Adipocyte (in vitro differentiated cells): ENCODE measurements around the gene POPDC3.
"Not testable (repeated sequence)": the region's sequence is repeated elsewhere in the genome, so short reads cannot be mapped to it uniquely, and the experiment has no call there.

Experiments used
- DNase-seq: peaks from one replicate; pipeline ENCODE4 v3.0.0-alpha.2; 2015; ENCODE audit warnings: low read depth
- H3K27me3 ChIP-seq: replicated peaks from 2 replicates; pipeline ENCODE4 v1.7.0; 2013; ENCODE audit warnings: mild to moderate bottlenecking, low read length, moderate library complexity; ENCODE audit not compliant: control insufficient read depth, insufficient read depth
- H3K36me3 ChIP-seq: 2 replicates; pipeline ENCODE4 v1.7.0; 2013; ENCODE audit warnings: low read length, mild to moderate bottlenecking, moderate library complexity; ENCODE audit not compliant: control insufficient read depth, insufficient read depth, severe bottlenecking
- H3K4me1 ChIP-seq: 2 replicates; pipeline ENCODE4 v1.7.0; 2013; ENCODE audit warnings: mild to moderate bottlenecking, low read length, moderate library complexity; ENCODE audit not compliant: control insufficient read depth, insufficient read depth
- H3K4me3 ChIP-seq: 2 replicates; pipeline ENCODE4 v1.7.0; 2013; ENCODE audit warnings: mild to moderate bottlenecking, low read length, moderate library complexity
- H3K9ac ChIP-seq: 2 replicates; pipeline ENCODE4 v1.7.0; 2013; ENCODE audit warnings: mild to moderate bottlenecking, low read length, moderate library complexity
- H3K9me3 ChIP-seq: 2 replicates; pipeline ENCODE4 v1.7.0; 2013; ENCODE audit warnings: mild to moderate bottlenecking, low read length, moderate library complexity; ENCODE audit not compliant: control insufficient read depth

The POPDC3 gene

GRCh38 chr6:105177556-105177955, 2.3 kb downstream of the POPDC3 start:
- peaks cover 5% of the 10 kb centered on the region for H3K9me3 ChIP-seq
- peak overlapping the region; percentile 49 for H3K4me3 ChIP-seq
- no peak for DNase-seq
- no peaks in the 10 kb centered on the region for H3K27me3 ChIP-seq
- H3K9ac ChIP-seq: no peak overlapping the region
- peaks cover 12% of the 10 kb centered on the region for H3K4me1 ChIP-seq
- no peaks in the 10 kb centered on the region for H3K36me3 ChIP-seq

- Histone ChIP-seq H3K36me3 (no peaks in the 10 kb centered on the region), H3K9me3 (peaks cover 5% of the 10 kb centered on the region)
These were observed 5.3 kb downstream of the POPDC3 start for GRCh38 chr6:105174512-105174911.

GRCh38 chr6:105172515-105172914, 7.3 kb downstream of the POPDC3 start:
- not testable (repeated sequence) for H3K27me3 ChIP-seq

More at GRCh38 chr6:105174512-105174911, 5.3 kb downstream of the POPDC3 start:
- Histone ChIP-seq H3K4me1 (peaks cover 12% of the 10 kb centered on the region), H3K9ac (no peak overlapping the region), H3K4me3 (no peak overlapping the region), H3K27me3 (no peaks in the 10 kb centered on the region)
- no peak for DNase-seq

GRCh38 chr6:105170059-105170458, 9.8 kb downstream of the POPDC3 start:
- Histone ChIP-seq H3K36me3 (no peaks in the 10 kb centered on the region), H3K4me3 (no peak overlapping the region), H3K4me1 (no peaks in the 10 kb centered on the region), H3K27me3 (no peaks in the 10 kb centered on the region), H3K9me3 (no peaks in the 10 kb centered on the region), H3K9ac (no peak overlapping the region)
- DNase-seq: peak; percentile 20

More at GRCh38 chr6:105172515-105172914, 7.3 kb downstream of the POPDC3 start:
- not testable (repeated sequence) for DNase-seq, H3K4me3 ChIP-seq, H3K9ac ChIP-seq, H3K9me3 ChIP-seq, H3K4me1 ChIP-seq, H3K36me3 ChIP-seq

- no peak overlapping the region for H3K4me3 ChIP-seq
- peaks cover 7% of the 10 kb centered on the region for H3K4me1 ChIP-seq
- no peak for DNase-seq
- H3K36me3 ChIP-seq: no peaks in the 10 kb centered on the region
- H3K9me3 ChIP-seq: no peaks in the 10 kb centered on the region
- no peak overlapping the region for H3K9ac ChIP-seq
- H3K27me3 ChIP-seq: no peaks in the 10 kb centered on the region
These were observed 11.9 kb downstream of the POPDC3 start for GRCh38 chr6:105167914-105168313.

- H3K9me3 ChIP-seq: no peaks in the 10 kb centered on the region
- H3K36me3 ChIP-seq: peaks cover 2% of the 10 kb centered on the region
- no peak overlapping the region for H3K4me3 ChIP-seq
- no peak overlapping the region for H3K9ac ChIP-seq
- peaks cover 22% of the 10 kb centered on the region for H3K4me1 ChIP-seq
- peak; percentile 4 for DNase-seq
- no peaks in the 10 kb centered on the region for H3K27me3 ChIP-seq
These were observed 15.4 kb downstream of the POPDC3 start for GRCh38 chr6:105164418-105164817.

- H3K4me3 ChIP-seq: no peak overlapping the region
- H3K9me3 ChIP-seq: no peaks in the 10 kb centered on the region
- H3K9ac ChIP-seq: no peak overlapping the region
- H3K36me3 ChIP-seq: peaks cover 11% of the 10 kb centered on the region
- no peaks in the 10 kb centered on the region for H3K27me3 ChIP-seq
- H3K4me1 ChIP-seq: peaks cover 22% of the 10 kb centered on the region
- no peak for DNase-seq
These were observed 16.6 kb downstream of the POPDC3 start for GRCh38 chr6:105163183-105163582.

- Histone ChIP-seq H3K9me3 (no peaks in the 10 kb centered on the region), H3K27me3 (no peaks in the 10 kb centered on the region), H3K4me1 (peaks cover 22% of the 10 kb centered on the region), H3K36me3 (peaks cover 15% of the 10 kb centered on the region), H3K9ac (no peak overlapping the region), H3K4me3 (no peak overlapping the region)
- DNase-seq: no peak
These were observed 17.4 kb downstream of the POPDC3 start for GRCh38 chr6:105162377-105162776.

GRCh38 chr6:105161421-105161820, 18.4 kb downstream of the POPDC3 start:
- Histone ChIP-seq H3K9me3 (no peaks in the 10 kb centered on the region), H3K9ac (no peak overlapping the region), H3K4me1 (peaks cover 22% of the 10 kb centered on the region), H3K4me3 (peak overlapping the region; percentile 1), H3K27me3 (no peaks in the 10 kb centered on the region), H3K36me3 (peaks cover 16% of the 10 kb centered on the region)
- no peak for DNase-seq

GRCh38 chr6:105153676-105154075, 26.1 kb downstream of the POPDC3 start:
- no peak for DNase-seq

GRCh38 chr6:105152880-105153279, 26.9 kb downstream of the POPDC3 start:
- H3K36me3 ChIP-seq: peaks cover 3% of the 10 kb centered on the region
- H3K9ac ChIP-seq: no peak overlapping the region
- DNase-seq: no peak
- H3K9me3 ChIP-seq: no peaks in the 10 kb centered on the region
- no peaks in the 10 kb centered on the region for H3K27me3 ChIP-seq
- H3K4me3 ChIP-seq: no peak overlapping the region
- no peaks in the 10 kb centered on the region for H3K4me1 ChIP-seq

More at GRCh38 chr6:105153676-105154075, 26.1 kb downstream of the POPDC3 start:
- Histone ChIP-seq H3K4me1 (no peaks in the 10 kb centered on the region), H3K9me3 (no peaks in the 10 kb centered on the region), H3K36me3 (peaks cover 9% of the 10 kb centered on the region), H3K27me3 (no peaks in the 10 kb centered on the region), H3K9ac (no peak overlapping the region), H3K4me3 (no peak overlapping the region)

- no peak overlapping the region for H3K4me3 ChIP-seq
- no peaks in the 10 kb centered on the region for H3K4me1 ChIP-seq
- no peaks in the 10 kb centered on the region for H3K9me3 ChIP-seq
- H3K36me3 ChIP-seq: no peaks in the 10 kb centered on the region
- H3K9ac ChIP-seq: no peak overlapping the region
- no peaks in the 10 kb centered on the region for H3K27me3 ChIP-seq
- DNase-seq: no peak
These were observed 28.2 kb downstream of the POPDC3 start for GRCh38 chr6:105151644-105152043.
